Osteocyte (in vitro differentiated cells): ENCODE data around the gene CAB39. TPM values are rescaled to one million over a fixed set of nuclear protein-coding genes. Genes with fewer than 3 reads are reported as not detected.

Experiments used
- DNase-seq: peaks from one replicate; pipeline ENCODE4 v3.0.0; 2021; ENCODE audit warnings: mixed read lengths; ENCODE audit not compliant: unreplicated experiment; ENCODE audit errors: extremely low spot score
- H3K27ac Mint-ChIP-seq: one replicate; pipeline ENCODE4 v1.8.0; 2021; ENCODE audit warnings: mild to moderate bottlenecking, mixed read lengths; ENCODE audit not compliant: unreplicated experiment
- H3K27me3 Mint-ChIP-seq: one replicate; pipeline ENCODE4 v1.8.0; 2021; ENCODE audit warnings: mixed read lengths; ENCODE audit not compliant: unreplicated experiment
- H3K36me3 Mint-ChIP-seq: one replicate; pipeline ENCODE4 v1.8.0; 2021; ENCODE audit warnings: mixed read lengths; ENCODE audit not compliant: unreplicated experiment
- H3K4me1 Mint-ChIP-seq: one replicate; pipeline ENCODE4 v1.8.0; 2021; ENCODE audit warnings: mixed read lengths; ENCODE audit not compliant: unreplicated experiment
- H3K4me3 Mint-ChIP-seq: one replicate; pipeline ENCODE4 v1.8.0; 2021; ENCODE audit warnings: mild to moderate bottlenecking, moderate library complexity, mixed read lengths; ENCODE audit not compliant: unreplicated experiment
- H3K9me3 Mint-ChIP-seq: one replicate; pipeline ENCODE4 v1.8.0; 2021; ENCODE audit warnings: mixed read lengths; ENCODE audit not compliant: unreplicated experiment
- CTCF ChIP-seq: fragments of 200-600 bp; sonication (generic); IDR thresholded peaks from 2 replicates; pipeline ENCODE4 v1.5.0; 2021; ENCODE audit warnings: antibody characterized with exemption, mild to moderate bottlenecking, moderate library complexity
- total RNA-seq: library from RNA; stranded (reverse); gene quantifications from 2 replicates; pipeline ENCODE4 v1.2.1, GENCODE V29; 2021

Gene CAB39
- total RNA-seq, 1 donor from 2014 or later = 40.8 TPM

DNA sequence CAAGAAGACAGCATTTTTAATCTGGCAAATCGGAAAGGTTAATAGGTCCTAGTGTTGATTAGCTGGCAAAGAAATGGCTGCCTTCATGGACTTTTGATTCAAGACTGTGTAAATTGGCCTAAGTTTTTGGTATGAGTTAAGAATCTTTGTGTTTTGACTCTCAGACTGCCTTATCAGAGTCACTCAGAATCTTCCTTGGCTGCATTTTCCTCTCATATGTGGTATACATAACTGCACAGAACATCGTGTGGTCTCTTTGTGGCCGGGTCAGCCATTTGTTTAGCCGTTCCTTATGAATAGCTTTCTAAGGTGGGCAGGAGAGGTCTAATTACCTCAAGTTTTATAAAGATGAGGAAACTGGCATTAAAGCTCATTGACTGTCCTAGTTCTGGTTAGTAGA lies 30.1 kb downstream of the CAB39 start:
- H3K4me1 Mint-ChIP-seq = peaks cover 18% of the 10 kb centered on the region
- H3K9me3 Mint-ChIP-seq = no peaks in the 10 kb centered on the region
- peaks cover 15% of the 10 kb centered on the region for H3K36me3 Mint-ChIP-seq
- no peak for DNase-seq
- no peak overlapping the region for H3K4me3 Mint-ChIP-seq
- H3K27me3 Mint-ChIP-seq = no peaks in the 10 kb centered on the region
- TF ChIP-seq CTCF = no peak
- no peak overlapping the region for H3K27ac Mint-ChIP-seq

DNA sequence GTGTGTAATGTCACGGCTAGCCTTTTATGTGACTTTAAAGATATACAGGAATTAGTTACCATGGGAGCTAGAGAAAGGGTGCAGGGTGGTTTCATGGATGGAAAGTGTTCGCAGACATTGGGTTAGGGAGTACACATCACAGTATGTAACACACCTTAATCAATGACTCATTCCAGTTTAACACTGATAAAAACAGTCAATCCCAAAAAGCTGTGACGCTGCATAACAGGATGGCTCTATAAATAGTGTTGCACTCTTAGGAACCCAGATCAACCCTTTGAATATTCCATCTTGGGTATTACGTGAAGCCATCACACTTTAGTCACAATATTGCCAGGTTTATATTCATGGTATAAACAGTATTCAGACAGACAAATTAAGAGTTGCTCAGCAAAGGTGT lies 33.6 kb downstream of the CAB39 start:
- no peak for DNase-seq
- TF ChIP-seq CTCF = no peak
- peaks cover 17% of the 10 kb centered on the region for H3K36me3 Mint-ChIP-seq
- no peaks in the 10 kb centered on the region for H3K27me3 Mint-ChIP-seq
- peaks cover 5% of the 10 kb centered on the region for H3K4me1 Mint-ChIP-seq
- H3K4me3 Mint-ChIP-seq = no peak overlapping the region
- H3K27ac Mint-ChIP-seq = no peak overlapping the region
- H3K9me3 Mint-ChIP-seq = no peaks in the 10 kb centered on the region

GRCh38 chr2:230748087-230748486 lies 35.4 kb downstream of the CAB39 start:
- DNase-seq = no peak
- Mint-ChIP-seq H3K27me3 (no peaks in the 10 kb centered on the region), H3K9me3 (no peaks in the 10 kb centered on the region), H3K4me1 (peaks cover 5% of the 10 kb centered on the region), H3K4me3 (no peak overlapping the region), H3K36me3 (peaks cover 22% of the 10 kb centered on the region), H3K27ac (peak overlapping the region; percentile 11)
- TF ChIP-seq CTCF = no peak

DNA sequence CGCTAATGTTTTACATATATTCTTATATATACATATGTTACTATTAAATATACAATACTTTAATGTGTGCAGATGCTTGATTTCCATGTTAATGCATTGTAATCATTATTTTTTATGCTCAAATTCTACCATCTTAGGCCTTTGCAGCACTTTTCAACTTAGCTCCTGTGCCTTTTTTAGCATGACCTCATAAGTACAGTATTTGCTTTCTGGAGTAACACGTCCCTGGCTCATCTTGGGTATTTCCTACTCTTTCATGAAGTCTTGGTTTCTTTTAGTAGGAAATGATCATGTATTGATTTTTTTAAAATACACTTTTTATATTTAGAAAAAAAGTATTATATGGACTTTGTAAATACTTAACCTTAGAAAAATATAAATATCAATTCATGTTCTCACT lies 36.5 kb downstream of the CAB39 start:
- Mint-ChIP-seq H3K4me1 (peaks cover 5% of the 10 kb centered on the region), H3K27me3 (no peaks in the 10 kb centered on the region), H3K27ac (no peak overlapping the region), H3K9me3 (no peaks in the 10 kb centered on the region), H3K36me3 (peaks cover 22% of the 10 kb centered on the region), H3K4me3 (no peak overlapping the region)
- no peak for DNase-seq
- no peak for TF ChIP-seq CTCF

DNA sequence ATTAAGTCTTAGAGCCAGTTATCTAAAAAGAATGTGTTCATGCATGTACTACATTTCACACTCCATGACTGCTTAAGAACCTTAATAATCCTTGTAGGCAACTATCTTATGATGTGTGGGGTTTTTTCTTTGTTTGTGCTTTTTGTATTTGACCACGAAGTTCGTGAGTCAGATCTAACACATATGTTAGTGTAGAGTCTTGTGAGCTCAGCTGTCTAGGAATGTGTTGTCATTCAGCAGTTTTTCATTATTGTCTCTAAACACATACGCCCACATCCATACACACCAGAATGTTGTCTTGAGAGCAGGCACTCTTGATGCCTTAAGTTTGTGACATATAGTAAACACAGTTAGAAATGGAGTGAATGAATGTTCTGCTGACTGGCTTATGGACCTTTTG lies 38.4 kb downstream of the CAB39 start:
- Mint-ChIP-seq H3K4me1 (peaks cover 5% of the 10 kb centered on the region), H3K27me3 (no peaks in the 10 kb centered on the region), H3K27ac (no peak overlapping the region), H3K4me3 (no peak overlapping the region), H3K36me3 (peaks cover 18% of the 10 kb centered on the region), H3K9me3 (no peaks in the 10 kb centered on the region)
- TF ChIP-seq CTCF = no peak
- DNase-seq = no peak
